ENCODE measurements around the gene OPN1LW. TPM values are rescaled to one million over a fixed set of nuclear protein-coding genes. Genes with fewer than 3 reads are reported as not detected.

OPN1LW gene
- total RNA-seq, 1 experiment from 2014 or later, result not detected

- Mint-ChIP-seq H3K27ac (ENCODE audit: low read depth, unreplicated experiment) (no peak overlapping the region), H3K27me3 (ENCODE audit: insufficient read depth, unreplicated experiment) (peaks cover 61% of the 10 kb centered on the region), H3K4me3 (ENCODE audit: unreplicated experiment) (no peak overlapping the region), H3K9me3 (ENCODE audit: unreplicated experiment) (no peaks in the 10 kb centered on the region), H3K4me1 (ENCODE audit: insufficient read depth, unreplicated experiment) (no peaks in the 10 kb centered on the region), H3K36me3 (ENCODE audit: insufficient read depth, unreplicated experiment) (no peaks in the 10 kb centered on the region)
- BruUV-seq (replicated peaks), result no TSS peak
- ChIA-PET POLR2A (no interaction called here), CTCF (no interaction called here)
- no peak for DNase-seq (ENCODE audit: unreplicated experiment)
- no peak for TF ChIP-seq CTCF (IDR thresholded peaks at IDR 0.05; ENCODE audit: unreplicated experiment)
- intact Hi-C loops (cut with micrococcal nuclease), result no loop called here
These were observed 23.5 kb upstream of the OPN1LW start for GRCh38 chrX:154120567-154120966.

GRCh38 chrX:154121207-154121606 lies 22.8 kb upstream of the OPN1LW start:
- Mint-ChIP-seq H3K4me3 (ENCODE audit: unreplicated experiment) (no peak overlapping the region), H3K9me3 (ENCODE audit: unreplicated experiment) (no peaks in the 10 kb centered on the region), H3K4me1 (ENCODE audit: insufficient read depth, unreplicated experiment) (no peaks in the 10 kb centered on the region), H3K27ac (ENCODE audit: low read depth, unreplicated experiment) (no peak overlapping the region), H3K27me3 (ENCODE audit: insufficient read depth, unreplicated experiment) (peaks cover 54% of the 10 kb centered on the region), H3K36me3 (ENCODE audit: insufficient read depth, unreplicated experiment) (no peaks in the 10 kb centered on the region)
- CTCF ChIA-PET, result no interaction called here
- TF ChIP-seq CTCF (IDR thresholded peaks at IDR 0.05; ENCODE audit: unreplicated experiment), result no peak
- BruUV-seq (replicated peaks), result no TSS peak
- POLR2A ChIA-PET, result interaction anchor here (0.7 kb wide), 1 partner anchor 209 kb away, joined by 3 read pairs; no protein-coding TSS in a partner anchor
- DNase-seq (ENCODE audit: unreplicated experiment), result no peak
- intact Hi-C loops (cut with micrococcal nuclease), result no loop called here

GRCh38 chrX:154121961-154122360 lies 22.1 kb upstream of the OPN1LW start:
- POLR2A ChIA-PET, result interaction anchor here (0.7 to 1.4 kb wide), 2 partner anchors 13 to 210 kb away, joined by 3 to 5 read pairs; no protein-coding TSS in a partner anchor
- H3K4me1 Mint-ChIP-seq (ENCODE audit: insufficient read depth, unreplicated experiment), result no peaks in the 10 kb centered on the region
- TF ChIP-seq CTCF (IDR thresholded peaks at IDR 0.05; ENCODE audit: unreplicated experiment), result no peak
- peaks cover 48% of the 10 kb centered on the region for H3K27me3 Mint-ChIP-seq (ENCODE audit: insufficient read depth, unreplicated experiment)
- no peaks in the 10 kb centered on the region for H3K9me3 Mint-ChIP-seq (ENCODE audit: unreplicated experiment)
- no peaks in the 10 kb centered on the region for H3K36me3 Mint-ChIP-seq (ENCODE audit: insufficient read depth, unreplicated experiment)
- no peak overlapping the region for H3K27ac Mint-ChIP-seq (ENCODE audit: low read depth, unreplicated experiment)
- intact Hi-C loops (cut with micrococcal nuclease), result no loop called here
- CTCF ChIA-PET, result interaction anchor here (0.7 to 1.2 kb wide), 2 partner anchors 8 to 627 kb away, joined by 3 to 4 read pairs; no protein-coding TSS in a partner anchor
- no peak for DNase-seq (ENCODE audit: unreplicated experiment)
- no TSS peak for BruUV-seq (replicated peaks)
- no peak overlapping the region for H3K4me3 Mint-ChIP-seq (ENCODE audit: unreplicated experiment)

- intact Hi-C loops (cut with micrococcal nuclease), result no loop called here
- Mint-ChIP-seq H3K27me3 (ENCODE audit: insufficient read depth, unreplicated experiment) (peaks cover 36% of the 10 kb centered on the region), H3K27ac (ENCODE audit: low read depth, unreplicated experiment) (no peak overlapping the region), H3K9me3 (ENCODE audit: unreplicated experiment) (no peaks in the 10 kb centered on the region), H3K36me3 (ENCODE audit: insufficient read depth, unreplicated experiment) (no peaks in the 10 kb centered on the region), H3K4me3 (ENCODE audit: unreplicated experiment) (no peak overlapping the region), H3K4me1 (ENCODE audit: insufficient read depth, unreplicated experiment) (no peaks in the 10 kb centered on the region)
- DNase-seq (ENCODE audit: unreplicated experiment), result no peak
- POLR2A ChIA-PET, result interaction anchor here (1.4 kb wide), 1 partner anchor 11 kb away, joined by 5 read pairs; no protein-coding TSS in a partner anchor
- no peak for TF ChIP-seq CTCF (IDR thresholded peaks at IDR 0.05; ENCODE audit: unreplicated experiment)
- CTCF ChIA-PET, result interaction anchor here (1.2 to 1.4 kb wide), 2 partner anchors 9 to 13 kb away, joined by 4 read pairs; no protein-coding TSS in a partner anchor
- BruUV-seq (replicated peaks), result no TSS peak
These were observed 20.5 kb upstream of the OPN1LW start for GRCh38 chrX:154123241-154124219.
